ENCODE results near the gene MN1. TPM values are rescaled to one million over a fixed set of nuclear protein-coding genes. Genes with fewer than 3 reads are reported as not detected.

The MN1 gene
- total and polyA plus RNA-seq, 2 of the 4 experiments (the other 2 are of a cell fraction), result 0.36 to 1.3 TPM

- Histone ChIP-seq H3K27ac (ENCODE audit: insufficient read depth, low read length) (no peak overlapping the region), H2AK9ac (replicated peaks; ENCODE audit: low read depth, low read length, poor library complexity) (no peak overlapping the region), H3K27me3 (ENCODE audit: control insufficient read depth, insufficient read depth, low read length) (no peaks in the 10 kb centered on the region), H2BK20ac (ENCODE audit: low read depth, low read length) (no peak overlapping the region), H3K79me1 (ENCODE audit: low read depth in 1 of 2, low read length in 2 of 2) (no peaks in the 10 kb centered on the region), H4K5ac (ENCODE audit: low read depth, low read length) (no peak overlapping the region), H3K23ac (ENCODE audit: low read depth, low read length) (no peak overlapping the region), H3K4me2 (ENCODE audit: low read depth, low read length) (no peak overlapping the region), H4K8ac (ENCODE audit: low read depth in 2 of 2, low read length in 2 of 2) (no peak overlapping the region), H3K18ac (ENCODE audit: low read depth, low read length) (no peak overlapping the region), H3K56ac (ENCODE audit: extremely low read depth, insufficient read depth, low read length) (no peak overlapping the region), H2AFZ (replicated peaks; ENCODE audit: low read length, poor library complexity) (peak overlapping the region; percentile 9), H3K4me1 (ENCODE audit: control insufficient read depth, insufficient read depth, low read length) (peaks cover 17% of the 10 kb centered on the region), H3K9me1 (ENCODE audit: insufficient read depth, low read length) (0 out of 2 replicates have a peak, but pooled peaks cover 3% of the 10 kb centered on the region), H3K9me3 (ENCODE audit: control insufficient read depth, insufficient read depth, low read length) (no peaks in the 10 kb centered on the region), H4K20me1 (ENCODE audit: insufficient read depth, low read length) (no peaks in the 10 kb centered on the region), H2BK5ac (ENCODE audit: low read depth, low read length, poor library complexity, severe bottlenecking) (no peak overlapping the region), H2BK15ac (ENCODE audit: low read depth, low read length) (no peak overlapping the region), H3K14ac (replicated peaks; ENCODE audit: low read depth, low read length) (no peak overlapping the region), H3K4me3 (ENCODE audit: insufficient read depth, low read depth, low read length) (no peak overlapping the region), H3K4ac (ENCODE audit: low read depth, low read length) (no peak overlapping the region), H3K36me3 (ENCODE audit: control insufficient read depth, insufficient read depth, low read length) (no peaks in the 10 kb centered on the region), H2AK5ac (ENCODE audit: low read depth, low read length) (peak overlapping the region; percentile 24; the same call in 1 of the 2 replicates), H4K91ac (ENCODE audit: insufficient read depth, low read depth, low read length) (no peak overlapping the region), H3K9ac (ENCODE audit: low read depth, low read length) (no peak overlapping the region), H2BK120ac (ENCODE audit: low read depth, low read length) (no peak overlapping the region)
- ChIA-PET CTCF (no interaction called here), POLR2A (ENCODE audit: unreplicated experiment) (no interaction called here)
- DNase-seq, result no peak
- intact Hi-C loops (cut with micrococcal nuclease) (loop anchor here (10.0 kb wide), 2 partner anchors 196 to 274 kb away; no protein-coding TSS in a partner anchor), dilution Hi-C loops (cut with HindIII; ENCODE audit: low sequenced_read_pairs, unreplicated experiment) (no loop called here), in situ Hi-C loops (cut with MboI; ENCODE audit: low sequenced_read_pairs) (loop anchor here (10.0 kb wide), 1 partner anchor 404 kb away; no protein-coding TSS in a partner anchor)
- no peak for ATAC-seq (ENCODE audit: low read depth)
- 67% methylated on average over 6 of the region's 18 CpGs; no CpG with 5 or more reads in 1 of the 2 experiments for WGBS, 2 experiments (ENCODE audit: extremely low coverage in 2 of 2, insufficient read length in 1 of 2)
- BruUV-seq (replicated peaks), result no TSS peak
- peak; percentile 81 for TF ChIP-seq MAFK (IDR thresholded peaks at IDR 0.05; ENCODE audit: low read depth, low read length)
- TF ChIP-seq NFE2L2 (IDR thresholded peaks at IDR 0.05; ENCODE audit: low read depth, low read length), result no peak
Measured at GRCh38 chr22:27808451-27809225, 7.1 kb upstream of the MN1 start.
